HEK293 (cell line): ENCODE results near the gene ORC4.

ENCODE experiments used
- CTCF ChIA-PET: fragments of 350-600 bp; formaldehyde crosslinking; extraction: SDS; loops from one replicate; lab custom pipeline; 2021; ENCODE audit warnings: antibody characterized with exemption; lab: Yijun Ruan, JAX
- POLR2A ChIA-PET: fragments of 300-600 bp; formaldehyde crosslinking; extraction: SDS; loops from one replicate; lab custom pipeline; 2020; ENCODE audit warnings: antibody characterized with exemption, inconsistent platforms; lab: Yijun Ruan, JAX
- H3K27ac ChIP-seq: fragments of 200-500 bp; sonication (Bioruptor generic); 2 replicates; pipeline ENCODE4 v1.5.1; 2014; ENCODE audit warnings: low read depth, low read length, control low read depth, inconsistent platforms; ENCODE audit errors: extremely low read depth
- H3K36me3 ChIP-seq, 2 experiments: fragments of 200-500 bp in 1 of 2; sonication (Bioruptor generic) in 1 of 2; 1 replicate in 1 of 2; 2 replicates in 1 of 2; pipeline ENCODE4 v1.5.1; 2014 to 2017; ENCODE audit warnings: inconsistent platforms in 2 of 2, low read length in 2 of 2; ENCODE audit not compliant: control insufficient read depth in 2 of 2, insufficient read depth in 1 of 2
- H3K4me1 ChIP-seq: fragments of 200-500 bp; sonication (Bioruptor generic); 2 replicates; pipeline ENCODE4 v1.5.1; 2014; ENCODE audit warnings: mild to moderate bottlenecking, low read length, inconsistent platforms; ENCODE audit not compliant: control insufficient read depth, insufficient read depth
- H3K4me3 ChIP-seq: 2 replicates; pipeline ENCODE4 v1.5.1; 2011; ENCODE audit warnings: low read depth, mild to moderate bottlenecking, control low read depth, low read length, moderate library complexity
- H3K9me3 ChIP-seq: fragments of 200-500 bp; sonication (Bioruptor generic); 2 replicates; pipeline ENCODE4 v1.5.1; 2014; ENCODE audit warnings: low read depth, low read length, inconsistent platforms; ENCODE audit not compliant: control insufficient read depth, insufficient read depth
- BCL11A ChIP-seq: fragments of 450-650 bp; formaldehyde crosslinking; IDR thresholded peaks from 2 replicates; pipeline ENCODE4 v1.5.1; 2016; ENCODE audit warnings: low read depth, missing biosample characterization, missing genetic modification characterization
- KLF8 ChIP-seq: fragments of 450-650 bp; formaldehyde crosslinking; IDR thresholded peaks from 2 replicates; pipeline ENCODE4 v1.5.1; 2016; ENCODE audit warnings: missing biosample characterization, missing genetic modification characterization
- PRDM1 ChIP-seq: fragments of 450-650 bp; formaldehyde crosslinking; IDR thresholded peaks from 2 replicates; pipeline ENCODE4; 2016; ENCODE audit warnings: missing biosample characterization, missing genetic modification characterization
- REST ChIP-seq: fragments of 450-650 bp; formaldehyde crosslinking; IDR thresholded peaks from 2 replicates; pipeline ENCODE4 v1.5.1; 2016; ENCODE audit warnings: missing biosample characterization, missing genetic modification characterization
- ZBTB17 ChIP-seq: fragments of 450-650 bp; formaldehyde crosslinking; IDR thresholded peaks from 2 replicates; pipeline ENCODE4 v1.5.1; 2016; ENCODE audit warnings: missing biosample characterization, missing genetic modification characterization
- ZNF24 ChIP-seq: fragments of 450-650 bp; formaldehyde crosslinking; IDR thresholded peaks from 2 replicates; pipeline ENCODE4 v1.5.1; 2016; ENCODE audit warnings: missing biosample characterization, missing genetic modification characterization
- ZNF341 ChIP-seq: fragments of 450-650 bp; formaldehyde crosslinking; IDR thresholded peaks from 2 replicates; pipeline ENCODE4; 2016; ENCODE audit warnings: low read depth, missing biosample characterization, missing genetic modification characterization
- ZNF433 ChIP-seq: fragments of 450-650 bp; formaldehyde crosslinking; IDR thresholded peaks from 2 replicates; pipeline ENCODE4 v1.5.1; 2016; ENCODE audit warnings: missing biosample characterization, missing genetic modification characterization, low read depth
- ZNF473 ChIP-seq: fragments of 450-650 bp; formaldehyde crosslinking; IDR thresholded peaks from 2 replicates; pipeline ENCODE4 v1.5.1; 2017; ENCODE audit warnings: missing biosample characterization, missing genetic modification characterization
- ZNF514 ChIP-seq: fragments of 450-650 bp; formaldehyde crosslinking; IDR thresholded peaks from 2 replicates; pipeline ENCODE4 v1.5.1; 2016; ENCODE audit warnings: missing biosample characterization, missing genetic modification characterization
- ZNF629 ChIP-seq: fragments of 450-650 bp; formaldehyde crosslinking; IDR thresholded peaks from 2 replicates; pipeline ENCODE4 v1.5.1; 2017; ENCODE audit warnings: missing biosample characterization, missing genetic modification characterization
- ZNF658 ChIP-seq: fragments of 450-650 bp; formaldehyde crosslinking; IDR thresholded peaks from 2 replicates; pipeline ENCODE4; 2016; ENCODE audit warnings: missing biosample characterization, missing genetic modification characterization
- ZNF664 ChIP-seq: fragments of 450-650 bp; formaldehyde crosslinking; IDR thresholded peaks from 2 replicates; pipeline ENCODE4 v1.5.1; 2016; ENCODE audit warnings: missing biosample characterization, missing genetic modification characterization
- ZNF768 ChIP-seq: fragments of 450-650 bp; formaldehyde crosslinking; IDR thresholded peaks from 2 replicates; pipeline ENCODE4 v1.5.1; 2018; ENCODE audit warnings: missing biosample characterization, mild to moderate bottlenecking, missing genetic modification characterization
- ZNF776 ChIP-seq: fragments of 450-650 bp; formaldehyde crosslinking; IDR thresholded peaks from 2 replicates; pipeline ENCODE4 v1.5.0; 2017; ENCODE audit warnings: missing biosample characterization, missing genetic modification characterization, borderline replicate concordance
- TF ChIP-seq, protein P1 (sequence below): fragments of 450-650 bp; formaldehyde crosslinking; IDR thresholded peaks from 2 replicates; pipeline ENCODE4 v1.5.1; 2016; ENCODE audit warnings: missing biosample characterization, missing genetic modification characterization
- TF ChIP-seq, protein P2 (sequence below): IDR thresholded peaks from 2 replicates; pipeline ENCODE4 v1.6.1; 2011; ENCODE audit warnings: mild to moderate bottlenecking, low read depth, low read length, borderline replicate concordance
- TF ChIP-seq, protein P3 (sequence below): fragments of 450-650 bp; formaldehyde crosslinking; IDR thresholded peaks from 2 replicates; pipeline ENCODE4 v1.5.1; 2016; ENCODE audit warnings: missing biosample characterization, missing genetic modification characterization
- TF ChIP-seq, protein P4 (sequence below): fragments of 450-650 bp; formaldehyde crosslinking; IDR thresholded peaks from 2 replicates; pipeline ENCODE4 v1.5.1; 2017; ENCODE audit warnings: missing biosample characterization, missing genetic modification characterization

ORC4 gene

GRCh38 chr2:148022351-148022750 lies 1.8 kb upstream of the ORC4 start:
- H3K36me3 ChIP-seq, result no peaks in the 10 kb centered on the region
- H3K27ac ChIP-seq, result 0 out of 2 replicates have a peak overlapping the region, but pooled peaks have one; percentile 77
- TF ChIP-seq ZNF341 (tag by site-specific recombination), result no peak
- 0 out of 2 replicates have a peak, but pooled peaks have one; percentile 14 for TF ChIP-seq ZNF664 (tag by site-specific recombination)
- POLR2A ChIA-PET, result no interaction called here
- peak overlapping the region; percentile 72 for H3K4me3 ChIP-seq
- CTCF ChIA-PET, result interaction anchor here (2.4 kb wide), 1 partner anchor 487 kb away, joined by 5 read pairs; no protein-coding TSS in a partner anchor
- no peaks in the 10 kb centered on the region for H3K9me3 ChIP-seq
- H3K4me1 ChIP-seq, result peaks cover 14% of the 10 kb centered on the region

- peaks cover 14% of the 10 kb centered on the region for H3K4me1 ChIP-seq
- no peak for TF ChIP-seq ZNF24 (tag by site-specific recombination)
- TF ChIP-seq PRDM1 (tag by site-specific recombination), result peak; percentile 57
- H3K9me3 ChIP-seq, result no peaks in the 10 kb centered on the region
- ChIA-PET POLR2A (interaction anchor here (2.1 kb wide), 1 partner anchor 10 kb away, joined by 13 read pairs; no protein-coding TSS in a partner anchor), CTCF (interaction anchor here (0.6 kb wide), 2 partner anchors 48 to 487 kb away, joined by 3 read pairs; no protein-coding TSS in a partner anchor)
- peak overlapping the region; percentile 77; the same call in 1 of the 2 replicates for H3K27ac ChIP-seq
- H3K4me3 ChIP-seq, result peak overlapping the region; percentile 72
- H3K36me3 ChIP-seq, result no peaks in the 10 kb centered on the region
These were observed 1.3 kb upstream of the ORC4 start for GRCh38 chr2:148021886-148022285.

DNA sequence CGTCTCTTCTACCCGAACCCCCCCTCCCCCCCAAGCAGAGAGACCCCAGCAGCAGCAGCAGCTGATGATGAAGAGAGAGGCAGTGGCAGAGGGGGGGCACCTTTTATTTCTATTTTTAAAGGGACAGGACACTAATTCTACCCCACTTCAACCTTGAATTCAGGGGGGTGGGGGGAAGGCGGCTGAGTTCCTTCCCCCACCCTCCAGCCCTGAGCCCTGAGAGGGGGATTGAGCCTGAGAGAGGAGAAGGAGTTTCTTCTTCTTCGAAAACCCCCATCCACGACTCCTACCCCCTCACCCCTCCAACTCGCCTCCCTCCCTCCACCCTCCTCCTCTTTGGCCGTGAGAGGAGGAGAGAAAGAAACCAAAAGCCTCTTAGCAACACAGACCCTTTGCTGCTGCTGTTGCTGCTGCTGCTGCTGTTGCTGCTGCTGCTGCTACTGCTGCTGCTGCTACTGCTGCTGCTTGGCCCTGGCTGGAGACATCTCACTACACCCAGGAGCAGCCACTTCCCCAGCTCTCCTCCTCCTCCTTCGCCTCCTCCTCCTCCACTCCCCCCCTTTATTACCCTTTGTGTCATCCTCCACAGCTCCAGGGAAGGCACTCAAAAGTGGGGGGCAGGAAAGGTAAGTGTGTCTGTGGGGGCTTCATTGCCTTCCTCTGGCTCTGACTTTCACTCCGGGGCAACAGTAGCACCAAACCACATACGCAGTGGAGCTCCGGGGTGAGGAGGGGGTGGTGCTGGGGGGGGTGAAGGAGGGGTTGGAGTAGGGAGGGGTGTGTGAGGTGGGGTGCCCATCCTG lies 723 bp upstream of the ORC4 start, which contains the start of gene MBD5:
MBD5 (plus strand) TSS at position 33 of the 803 bp plus-strand sequence.
- ChIA-PET POLR2A (interaction anchor here (0.6 to 2.1 kb wide), 35 partner anchors 8 to 969 kb away, joined by 3 to 13 read pairs (median 4); no protein-coding TSS in a partner anchor), CTCF (interaction anchor here (0.6 to 2.1 kb wide), 4 partner anchors 47 to 488 kb away, joined by 3 to 11 read pairs (median 3); no protein-coding TSS in a partner anchor)
- Histone ChIP-seq H3K4me1 (peaks cover 10% of the 10 kb centered on the region), H3K36me3 (no peaks in the 10 kb centered on the region), H3K9me3 (no peaks in the 10 kb centered on the region), H3K4me3 (peak within 1 kb of the TSS; percentile 72), H3K27ac (peak within 1 kb of the TSS; percentile 88)
- TF ChIP-seq BCL11A (tag by site-specific recombination), result no peak
- TF ChIP-seq ZNF433, result no peak
- peak; percentile 24; the same call in 1 of the 2 replicates for TF ChIP-seq REST (tag by site-specific recombination)
- TF ChIP-seq ZNF514 (tag by site-specific recombination), result no peak
- TF ChIP-seq ZNF776, result no peak
- TF ChIP-seq, protein P1, sequence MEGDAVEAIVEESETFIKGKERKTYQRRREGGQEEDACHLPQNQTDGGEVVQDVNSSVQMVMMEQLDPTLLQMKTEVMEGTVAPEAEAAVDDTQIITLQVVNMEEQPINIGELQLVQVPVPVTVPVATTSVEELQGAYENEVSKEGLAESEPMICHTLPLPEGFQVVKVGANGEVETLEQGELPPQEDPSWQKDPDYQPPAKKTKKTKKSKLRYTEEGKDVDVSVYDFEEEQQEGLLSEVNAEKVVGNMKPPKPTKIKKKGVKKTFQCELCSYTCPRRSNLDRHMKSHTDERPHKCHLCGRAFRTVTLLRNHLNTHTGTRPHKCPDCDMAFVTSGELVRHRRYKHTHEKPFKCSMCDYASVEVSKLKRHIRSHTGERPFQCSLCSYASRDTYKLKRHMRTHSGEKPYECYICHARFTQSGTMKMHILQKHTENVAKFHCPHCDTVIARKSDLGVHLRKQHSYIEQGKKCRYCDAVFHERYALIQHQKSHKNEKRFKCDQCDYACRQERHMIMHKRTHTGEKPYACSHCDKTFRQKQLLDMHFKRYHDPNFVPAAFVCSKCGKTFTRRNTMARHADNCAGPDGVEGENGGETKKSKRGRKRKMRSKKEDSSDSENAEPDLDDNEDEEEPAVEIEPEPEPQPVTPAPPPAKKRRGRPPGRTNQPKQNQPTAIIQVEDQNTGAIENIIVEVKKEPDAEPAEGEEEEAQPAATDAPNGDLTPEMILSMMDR (tag by site-specific recombination), result no peak
- TF ChIP-seq, protein P2, sequence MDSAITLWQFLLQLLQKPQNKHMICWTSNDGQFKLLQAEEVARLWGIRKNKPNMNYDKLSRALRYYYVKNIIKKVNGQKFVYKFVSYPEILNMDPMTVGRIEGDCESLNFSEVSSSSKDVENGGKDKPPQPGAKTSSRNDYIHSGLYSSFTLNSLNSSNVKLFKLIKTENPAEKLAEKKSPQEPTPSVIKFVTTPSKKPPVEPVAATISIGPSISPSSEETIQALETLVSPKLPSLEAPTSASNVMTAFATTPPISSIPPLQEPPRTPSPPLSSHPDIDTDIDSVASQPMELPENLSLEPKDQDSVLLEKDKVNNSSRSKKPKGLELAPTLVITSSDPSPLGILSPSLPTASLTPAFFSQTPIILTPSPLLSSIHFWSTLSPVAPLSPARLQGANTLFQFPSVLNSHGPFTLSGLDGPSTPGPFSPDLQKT, result no peak
- TF ChIP-seq, protein P3, sequence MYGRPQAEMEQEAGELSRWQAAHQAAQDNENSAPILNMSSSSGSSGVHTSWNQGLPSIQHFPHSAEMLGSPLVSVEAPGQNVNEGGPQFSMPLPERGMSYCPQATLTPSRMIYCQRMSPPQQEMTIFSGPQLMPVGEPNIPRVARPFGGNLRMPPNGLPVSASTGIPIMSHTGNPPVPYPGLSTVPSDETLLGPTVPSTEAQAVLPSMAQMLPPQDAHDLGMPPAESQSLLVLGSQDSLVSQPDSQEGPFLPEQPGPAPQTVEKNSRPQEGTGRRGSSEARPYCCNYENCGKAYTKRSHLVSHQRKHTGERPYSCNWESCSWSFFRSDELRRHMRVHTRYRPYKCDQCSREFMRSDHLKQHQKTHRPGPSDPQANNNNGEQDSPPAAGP, result no peak; the same call in 1 of the 2 replicates
- TF ChIP-seq ZNF768 (tag by site-specific recombination), result no peak
- TF ChIP-seq ZNF629, result no peak
- no peak for TF ChIP-seq ZNF24 (tag by site-specific recombination)
- TF ChIP-seq, protein P4, sequence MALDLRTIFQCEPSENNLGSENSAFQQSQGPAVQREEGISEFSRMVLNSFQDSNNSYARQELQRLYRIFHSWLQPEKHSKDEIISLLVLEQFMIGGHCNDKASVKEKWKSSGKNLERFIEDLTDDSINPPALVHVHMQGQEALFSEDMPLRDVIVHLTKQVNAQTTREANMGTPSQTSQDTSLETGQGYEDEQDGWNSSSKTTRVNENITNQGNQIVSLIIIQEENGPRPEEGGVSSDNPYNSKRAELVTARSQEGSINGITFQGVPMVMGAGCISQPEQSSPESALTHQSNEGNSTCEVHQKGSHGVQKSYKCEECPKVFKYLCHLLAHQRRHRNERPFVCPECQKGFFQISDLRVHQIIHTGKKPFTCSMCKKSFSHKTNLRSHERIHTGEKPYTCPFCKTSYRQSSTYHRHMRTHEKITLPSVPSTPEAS (tag by site-specific recombination), result no peak
- no peak for TF ChIP-seq ZNF658 (tag by site-specific recombination)
- TF ChIP-seq ZBTB17 (tag by site-specific recombination), result no peak
- TF ChIP-seq ZNF473, result no peak
- TF ChIP-seq KLF8 (tag by site-specific recombination), result no peak
